ENCODE measurements around the gene LRMDA. TPM values are rescaled to one million over a fixed set of nuclear protein-coding genes. Genes with fewer than 3 reads are reported as not detected.
A peak's percentile ranks its signal among the peaks of the same experiment; 100 is the strongest.

The LRMDA gene
- total and polyA plus RNA-seq, 4 donors: 12.1 to 40.8 (median 21.6) TPM

GRCh38 chr10:75818552-75818951, 387.1 kb downstream of the LRMDA start:
- TF ChIP-seq CTCF (IDR thresholded peaks at IDR 0.05; ENCODE audit: control extremely low read depth, extremely low read depth): no peak
- DNase-seq (no peak), ATAC-seq (ENCODE audit: insufficient read depth, low FRiP score) (no peak)
- no peaks in the 10 kb centered on the region for H3K27me3 ChIP-seq (ENCODE audit: control insufficient read depth in 3 of 3, insufficient read depth in 3 of 3, low read length in 2 of 3)
- no peak overlapping the region for H3K9ac ChIP-seq (ENCODE audit: insufficient read depth in 1 of 2, low read length in 2 of 2)
- H3K9me3 ChIP-seq (ENCODE audit: control insufficient read depth in 4 of 4, insufficient read depth in 3 of 4, low read length in 3 of 4): peaks cover 0 to 2% (median 0%) of the 10 kb centered on the region in 4 donors
- no peak overlapping the region for H3K27ac ChIP-seq (ENCODE audit: low read depth in 1 of 2, low read length in 1 of 2)
- H3K4me3 ChIP-seq: no peak overlapping the region
- H3K4me1 ChIP-seq (ENCODE audit: control insufficient read depth in 5 of 5, insufficient read depth in 5 of 5, low read length in 5 of 5): peaks cover 0 to 4% (median 0%) of the 10 kb centered on the region in 5 donors
- 75 to 82% methylated on average over 4 of the region's 4 CpGs for WGBS, 2 donors
- no peaks in the 10 kb centered on the region for H3K36me3 ChIP-seq (ENCODE audit: control insufficient read depth in 4 of 4, insufficient read depth in 4 of 4, low read length in 4 of 4)

GRCh38 chr10:75825235-75825634, 393.8 kb downstream of the LRMDA start:
- no peak for ATAC-seq (ENCODE audit: insufficient read depth, low FRiP score)
- H3K9me3 ChIP-seq (ENCODE audit: control insufficient read depth in 4 of 4, insufficient read depth in 3 of 4, low read length in 3 of 4): peaks cover 0 to 2% (median 0%) of the 10 kb centered on the region in 4 donors
- no peak for DNase-seq

GRCh38 chr10:75825661-75826060, 394.2 kb downstream of the LRMDA start:
- no peak overlapping the region for H3K9ac ChIP-seq (ENCODE audit: insufficient read depth in 1 of 2, low read length in 2 of 2)
- no peak for TF ChIP-seq CTCF (IDR thresholded peaks at IDR 0.05; ENCODE audit: control extremely low read depth, extremely low read depth)
- no peaks in the 10 kb centered on the region for H3K36me3 ChIP-seq (ENCODE audit: control insufficient read depth in 4 of 4, insufficient read depth in 4 of 4, low read length in 4 of 4)
- H3K27ac ChIP-seq (ENCODE audit: low read depth in 1 of 2, low read length in 1 of 2): no peak overlapping the region
- DNase-seq (peak in 1 of 3 donors; percentile 39), ATAC-seq (ENCODE audit: insufficient read depth, low FRiP score) (no peak)
- H3K9me3 ChIP-seq (ENCODE audit: control insufficient read depth in 4 of 4, insufficient read depth in 3 of 4, low read length in 3 of 4): peaks cover 0 to 2% (median 0%) of the 10 kb centered on the region in 4 donors
- WGBS, 2 donors: 84 to 86% methylated on average over 5 of the region's 5 CpGs
- H3K4me1 ChIP-seq (ENCODE audit: control insufficient read depth in 5 of 5, insufficient read depth in 5 of 5, low read length in 5 of 5): peaks cover 0 to 40% (median 18%) of the 10 kb centered on the region in 5 donors
- H3K27me3 ChIP-seq (ENCODE audit: control insufficient read depth in 3 of 3, insufficient read depth in 3 of 3, low read length in 2 of 3): no peaks in the 10 kb centered on the region
- no peak overlapping the region for H3K4me3 ChIP-seq

More at GRCh38 chr10:75825235-75825634, 393.8 kb downstream of the LRMDA start:
- peaks cover 0 to 40% (median 18%) of the 10 kb centered on the region in 5 donors for H3K4me1 ChIP-seq (ENCODE audit: control insufficient read depth in 5 of 5, insufficient read depth in 5 of 5, low read length in 5 of 5)
- H3K9ac ChIP-seq (ENCODE audit: insufficient read depth in 1 of 2, low read length in 2 of 2): no peak overlapping the region
- H3K36me3 ChIP-seq (ENCODE audit: control insufficient read depth in 4 of 4, insufficient read depth in 4 of 4, low read length in 4 of 4): no peaks in the 10 kb centered on the region
- TF ChIP-seq CTCF (IDR thresholded peaks at IDR 0.05; ENCODE audit: control extremely low read depth, extremely low read depth): no peak
- no peak overlapping the region for H3K27ac ChIP-seq (ENCODE audit: low read depth in 1 of 2, low read length in 1 of 2)
- H3K27me3 ChIP-seq (ENCODE audit: control insufficient read depth in 3 of 3, insufficient read depth in 3 of 3, low read length in 2 of 3): no peaks in the 10 kb centered on the region
- 62 to 83% methylated on average over 5 of the region's 5 CpGs for WGBS, 2 donors
- H3K4me3 ChIP-seq: no peak overlapping the region

- Histone ChIP-seq H3K36me3 (ENCODE audit: control insufficient read depth in 4 of 4, insufficient read depth in 4 of 4, low read length in 4 of 4) (no peaks in the 10 kb centered on the region), H3K27me3 (ENCODE audit: control insufficient read depth in 3 of 3, insufficient read depth in 3 of 3, low read length in 2 of 3) (no peaks in the 10 kb centered on the region), H3K4me3 (no peak overlapping the region), H3K27ac (ENCODE audit: low read depth in 1 of 2, low read length in 1 of 2) (no peak overlapping the region), H3K9ac (ENCODE audit: insufficient read depth in 1 of 2, low read length in 2 of 2) (no peak overlapping the region), H3K9me3 (ENCODE audit: control insufficient read depth in 4 of 4, insufficient read depth in 3 of 4, low read length in 3 of 4) (peaks cover 0 to 2% (median 0%) of the 10 kb centered on the region in 4 donors), H3K4me1 (ENCODE audit: control insufficient read depth in 5 of 5, insufficient read depth in 5 of 5, low read length in 5 of 5) (peaks cover 0 to 40% (median 18%) of the 10 kb centered on the region in 5 donors)
- DNase-seq (no peak), ATAC-seq (ENCODE audit: insufficient read depth, low FRiP score) (no peak)
- 96% methylated on average over 5 of the region's 5 CpGs for WGBS, 2 donors
- no peak for TF ChIP-seq CTCF (IDR thresholded peaks at IDR 0.05; ENCODE audit: control extremely low read depth, extremely low read depth)
These were observed 395.4 kb downstream of the LRMDA start for GRCh38 chr10:75826846-75827245.

Data from lung (tissue), 12 donors.